HG03025 (cell line): ENCODE results near the gene KCNG2.

ENCODE experiments used
- ATAC-seq: cut with Tn5 transposase; IDR thresholded peaks from one replicate; pipeline ENCODE4 v1.9.1; 2021; ENCODE audit warnings: mild to moderate bottlenecking, moderate library complexity; ENCODE audit not compliant: unreplicated experiment, low FRiP score

The KCNG2 gene

GRCh38 chr18:79765491-79766245, 32.1 kb upstream of the KCNG2 start:
- no peak for ATAC-seq

DNA sequence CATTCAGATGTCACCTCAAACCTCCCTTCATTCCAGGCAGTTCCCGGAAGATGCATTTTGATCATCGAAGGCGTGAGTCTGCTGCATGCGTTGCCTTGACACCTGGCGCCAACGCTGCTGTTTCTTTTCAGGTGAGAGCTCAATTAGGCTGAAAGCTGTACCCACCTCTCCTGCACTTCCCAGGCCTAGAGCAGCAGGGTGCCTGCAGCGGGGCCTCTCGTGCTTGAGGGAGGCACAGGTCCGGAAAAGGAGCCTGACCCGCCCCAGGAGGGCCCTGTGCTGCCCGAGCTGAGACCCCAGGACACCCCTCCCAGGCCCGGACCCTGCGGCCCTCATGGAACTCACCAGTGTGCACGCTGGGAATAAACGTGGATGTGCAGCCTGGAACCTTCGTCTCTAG, 31.4 kb upstream of the KCNG2 start:
- ATAC-seq = no peak

DNA sequence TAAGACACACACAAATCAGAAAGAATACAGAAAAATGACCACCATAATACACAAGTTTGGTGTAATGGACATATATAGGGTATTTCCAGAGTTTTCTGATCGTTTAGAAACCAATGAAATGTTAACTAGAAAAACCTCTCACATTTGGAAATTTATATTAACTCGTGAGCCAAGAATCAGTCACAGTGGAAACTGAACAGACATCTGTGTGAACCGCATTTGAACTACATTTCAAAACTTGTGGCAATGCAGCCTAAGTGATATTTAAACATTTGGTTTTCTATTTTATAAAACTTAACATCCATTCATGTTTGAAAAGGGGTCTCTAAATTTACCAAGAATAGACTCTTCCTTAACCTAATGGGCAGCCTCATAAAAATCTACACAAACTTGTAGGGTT, 29.0 kb upstream of the KCNG2 start:
- ATAC-seq = no peak

GRCh38 chr18:79769698-79770500, 27.8 kb upstream of the KCNG2 start:
- ATAC-seq = no peak

DNA sequence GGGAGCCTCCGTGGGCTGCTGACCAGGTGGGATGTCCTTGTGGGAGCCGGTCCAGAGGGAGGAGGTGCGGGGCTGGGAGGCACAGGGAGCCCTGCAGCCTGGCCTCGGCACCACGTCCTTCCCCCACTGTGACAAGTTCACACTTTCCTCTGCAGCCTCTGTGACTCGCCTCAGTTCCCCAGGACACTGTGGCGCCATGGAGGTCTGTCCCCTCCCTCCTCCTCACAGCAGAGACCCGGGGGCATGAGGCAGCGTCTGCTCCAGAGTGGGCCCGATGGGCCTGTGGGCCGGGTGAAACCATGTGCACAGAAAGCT, 27.3 kb upstream of the KCNG2 start:
- ATAC-seq = no peak

DNA sequence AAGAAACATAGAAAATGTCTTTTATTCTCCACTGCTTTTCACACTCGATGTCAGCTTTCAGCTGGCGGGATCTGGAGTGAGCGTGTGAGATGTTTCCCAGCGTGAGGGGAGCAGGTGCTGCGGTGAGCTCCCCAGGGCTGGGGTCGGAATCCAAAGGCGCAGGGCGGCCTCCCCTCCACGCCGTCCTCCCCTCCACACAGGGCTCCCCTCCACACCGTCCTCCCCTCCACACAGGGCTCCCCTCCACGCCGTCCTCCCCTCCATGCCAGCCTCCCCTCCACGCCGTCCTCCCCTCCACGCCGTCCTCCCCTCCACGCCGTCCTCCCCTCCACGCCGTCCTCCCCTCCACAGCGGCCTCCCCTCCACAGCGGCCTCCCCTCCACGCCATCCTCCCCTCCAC, 26.9 kb upstream of the KCNG2 start:
- ATAC-seq = no peak

- ATAC-seq = no peak
Observed at GRCh38 chr18:79771446-79772107, 26.2 kb upstream of the KCNG2 start.

DNA sequence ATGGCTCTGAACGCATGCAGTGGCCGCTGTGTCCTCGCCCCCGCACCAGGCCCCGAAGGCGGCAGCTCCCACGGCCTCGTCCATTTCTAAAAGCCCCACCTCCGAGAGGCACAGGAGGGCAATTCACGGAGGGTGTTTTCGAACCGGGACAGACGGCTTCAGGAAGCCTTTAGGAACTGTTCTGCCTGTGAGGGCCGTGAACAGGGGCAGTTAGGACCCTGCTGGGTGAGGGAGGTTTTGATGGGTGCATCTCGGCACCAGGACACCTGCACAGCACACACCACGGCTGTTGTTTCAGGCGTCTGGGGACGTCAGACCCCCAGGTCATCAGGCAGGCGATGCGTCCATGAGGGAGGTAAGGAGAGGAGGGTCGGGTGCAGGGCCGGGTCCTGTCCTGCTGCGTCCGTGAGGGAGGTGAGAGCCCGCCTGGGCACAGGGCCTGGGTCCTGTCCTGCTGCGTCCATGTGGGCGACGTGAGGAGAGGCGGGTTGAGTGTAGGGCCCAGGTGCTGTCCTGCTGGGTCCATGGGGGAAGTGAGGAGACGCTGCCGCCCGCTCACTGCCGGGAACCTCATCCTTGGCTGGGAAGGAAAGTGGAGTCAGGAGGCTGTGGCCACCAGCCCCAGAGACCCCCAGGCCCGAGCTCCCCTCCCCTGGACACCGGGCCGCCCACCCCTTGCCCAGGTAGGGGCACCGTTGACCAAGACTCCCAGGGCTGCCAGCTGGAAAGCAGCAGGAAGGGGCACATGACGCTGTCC, 25.5 kb upstream of the KCNG2 start:
- ATAC-seq = no peak

DNA sequence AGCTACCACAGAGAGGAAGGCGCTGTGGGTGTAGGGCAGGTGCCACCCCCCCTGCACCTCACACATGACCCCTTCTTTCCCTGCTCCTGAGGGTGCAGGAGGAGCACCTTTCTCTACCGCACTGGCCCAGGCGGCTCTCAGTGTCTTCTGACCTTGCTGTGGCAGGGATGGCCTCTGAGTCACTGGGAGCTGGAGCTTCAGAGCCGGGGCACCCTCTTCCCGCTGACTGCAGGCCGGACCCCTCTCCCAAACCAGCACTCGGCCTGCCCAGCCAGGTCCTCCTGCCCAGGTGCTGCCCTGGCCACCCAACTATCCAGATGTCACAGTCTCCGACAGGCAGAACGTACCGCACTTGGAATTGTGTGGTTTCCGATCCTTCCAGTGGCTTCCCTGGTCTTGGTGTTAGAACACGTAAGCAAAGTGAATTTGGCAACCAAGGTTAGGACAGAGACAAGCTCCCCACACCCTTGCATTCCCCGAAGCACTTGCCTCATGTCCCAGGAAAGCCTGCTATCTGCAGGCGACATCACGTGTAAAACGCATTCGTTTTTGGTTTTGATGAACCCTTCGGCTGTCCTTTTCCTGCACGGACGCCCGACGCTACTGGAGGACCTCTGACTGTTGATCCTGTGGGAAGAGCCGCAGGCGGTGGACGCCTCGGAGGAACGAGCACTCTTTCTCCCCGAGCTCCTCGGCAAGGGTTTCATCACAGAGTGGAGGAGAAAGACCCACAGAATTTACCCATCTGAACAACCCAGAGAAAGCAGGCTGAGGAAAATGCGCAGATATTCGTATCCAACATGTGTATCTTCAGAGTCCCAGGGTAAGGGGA, 24.7 kb upstream of the KCNG2 start:
- no peak for ATAC-seq

DNA sequence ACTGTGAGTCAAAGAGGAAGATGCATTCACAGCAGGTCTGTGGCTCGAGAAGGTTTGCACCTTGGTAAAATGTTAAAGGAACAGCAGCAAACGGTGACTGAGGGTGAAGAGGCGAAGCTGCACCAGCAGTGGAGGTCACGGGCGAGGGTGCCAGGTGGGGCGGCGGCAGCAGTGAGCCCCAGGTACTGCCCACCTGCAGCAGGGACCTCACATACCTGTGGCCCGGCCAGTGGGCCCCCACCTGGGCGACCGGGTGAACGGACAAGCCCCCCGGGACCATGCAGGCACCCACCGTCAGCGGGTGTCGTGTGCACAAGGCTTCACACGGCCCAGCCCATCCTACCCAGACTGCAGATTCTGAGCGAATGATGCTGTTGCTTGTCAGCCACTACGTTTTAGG, 23.6 kb upstream of the KCNG2 start:
- no peak for ATAC-seq

DNA sequence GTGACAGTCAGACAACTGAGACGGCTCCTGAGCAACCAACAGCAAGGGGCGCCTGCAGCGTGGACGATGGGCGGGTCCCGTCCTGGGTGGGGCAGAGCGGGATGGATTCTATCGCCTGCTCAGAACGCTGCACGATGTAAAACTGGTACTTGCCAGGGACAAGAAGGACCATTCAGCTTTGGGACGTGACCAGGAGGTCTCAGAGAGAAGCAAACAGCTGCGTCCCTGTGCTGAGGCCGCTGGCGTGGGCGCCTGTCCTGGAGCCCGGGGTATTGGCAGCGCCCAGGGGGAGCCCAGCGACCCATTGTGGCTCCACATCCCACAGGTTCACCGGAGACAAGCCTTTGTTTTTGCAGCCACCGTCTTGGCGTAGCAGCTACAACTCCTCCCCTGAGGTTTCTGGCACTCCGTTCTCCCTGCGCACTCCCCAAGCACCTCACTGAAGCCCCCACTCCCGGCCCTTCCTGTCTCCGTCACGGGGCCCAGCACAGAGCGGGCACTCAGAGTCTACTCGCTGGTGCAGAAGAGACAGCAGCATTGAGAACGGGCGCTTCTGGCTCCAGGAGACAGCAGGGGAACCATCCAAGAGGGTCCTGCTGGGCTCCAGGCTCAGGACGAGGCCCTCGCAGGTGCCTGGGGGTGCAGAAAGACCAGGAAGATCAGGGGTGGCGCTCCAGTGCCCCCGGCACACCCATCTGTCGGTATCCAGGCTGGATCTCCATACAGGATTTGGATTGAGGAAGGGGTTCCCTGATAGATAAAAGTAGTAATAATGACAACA, 22.1 kb upstream of the KCNG2 start:
- ATAC-seq = no peak

GRCh38 chr18:79776674-79777073, 21.1 kb upstream of the KCNG2 start:
- ATAC-seq = no peak

DNA sequence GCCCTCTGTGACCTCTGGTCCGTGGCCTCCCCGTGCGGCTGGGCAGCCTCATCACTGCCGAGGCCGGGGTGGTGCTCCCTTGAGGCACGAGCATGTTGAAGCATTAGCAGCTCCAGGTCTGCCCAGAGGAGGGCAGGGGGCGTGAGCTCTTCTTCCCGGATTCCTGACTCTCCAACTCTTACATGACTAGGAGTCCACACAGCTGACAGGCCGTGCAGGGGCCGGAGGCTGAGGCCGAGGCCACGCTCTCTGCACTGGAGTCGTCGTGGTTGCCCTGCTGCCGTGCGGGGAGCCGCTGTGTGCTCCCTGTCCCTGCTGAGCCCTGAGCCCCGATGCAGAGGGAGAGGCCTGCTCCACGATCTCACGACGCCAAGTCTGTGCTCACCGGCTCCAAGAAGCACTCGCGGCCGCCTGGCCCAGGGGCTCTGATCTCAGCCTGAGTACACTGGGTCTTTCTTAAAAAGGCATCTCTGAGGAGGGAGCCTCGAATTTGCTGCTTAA, 19.4 kb upstream of the KCNG2 start:
- ATAC-seq = no peak

GRCh38 chr18:79779021-79779699, 18.6 kb upstream of the KCNG2 start:
- ATAC-seq = no peak

GRCh38 chr18:79779700-79780190, 18.0 kb upstream of the KCNG2 start:
- no peak for ATAC-seq

DNA sequence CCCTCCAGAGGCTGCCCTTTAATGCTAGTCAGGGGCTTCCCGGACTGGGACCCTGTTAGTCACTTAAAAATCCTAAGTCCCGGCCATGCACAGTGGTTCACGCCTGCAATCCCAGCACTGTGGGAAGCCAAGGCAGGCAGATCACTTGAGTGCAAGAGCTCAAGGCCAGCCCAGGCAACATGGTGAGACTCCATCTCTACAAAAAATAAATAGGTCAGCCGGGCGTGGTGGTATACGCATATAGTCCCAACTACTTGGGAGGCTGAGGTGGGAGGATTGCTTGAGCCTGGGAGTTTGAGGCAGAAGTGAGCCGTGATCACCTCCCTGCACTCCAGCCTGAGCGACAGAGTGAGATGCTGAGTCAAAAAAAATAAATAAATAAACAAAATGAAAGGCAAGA, 17.2 kb upstream of the KCNG2 start:
- no peak for ATAC-seq

- ATAC-seq = no peak
Observed at GRCh38 chr18:79781331-79781941, 16.3 kb upstream of the KCNG2 start.
